ENCODE results near the gene ZNF772. TPM values are rescaled to one million over a fixed set of nuclear protein-coding genes. Genes with fewer than 3 reads are reported as not detected.

Gene ZNF772
- total RNA-seq, 1 experiment from 2014 or later = 1.2 TPM

- Histone ChIP-seq H3K36me3 (ENCODE audit: control insufficient read depth, insufficient read depth, low read length) (peaks cover 4% of the 10 kb centered on the region; the same call in 1 of the 2 replicates), H3K9me3 (no peaks in the 10 kb centered on the region; the same call in 1 of the 2 replicates)
- CTCF ChIA-PET = no interaction called here
Observed at GRCh38 chr19:57437931-57438330, 39.4 kb downstream of the ZNF772 start.

GRCh38 chr19:57436417-57436816 lies 40.9 kb downstream of the ZNF772 start:
- TSS peak; percentile 44 for BruUV-seq (replicated peaks)
- no peak for DNase-seq
- Mint-ChIP-seq H3K4me3 (ENCODE audit: unreplicated experiment) (peak overlapping the region; percentile 92), H3K9me3 (ENCODE audit: unreplicated experiment) (no peaks in the 10 kb centered on the region), H3K36me3 (ENCODE audit: insufficient read depth, unreplicated experiment) (peaks cover 28% of the 10 kb centered on the region), H3K27ac (ENCODE audit: unreplicated experiment) (peak overlapping the region; percentile 91), H3K4me1 (ENCODE audit: low read depth, unreplicated experiment) (peaks cover 19% of the 10 kb centered on the region), H3K27me3 (ENCODE audit: insufficient read depth, unreplicated experiment) (no peaks in the 10 kb centered on the region)
- no peaks in the 10 kb centered on the region for H3K9me3 ChIP-seq
- TF ChIP-seq, protein P1, sequence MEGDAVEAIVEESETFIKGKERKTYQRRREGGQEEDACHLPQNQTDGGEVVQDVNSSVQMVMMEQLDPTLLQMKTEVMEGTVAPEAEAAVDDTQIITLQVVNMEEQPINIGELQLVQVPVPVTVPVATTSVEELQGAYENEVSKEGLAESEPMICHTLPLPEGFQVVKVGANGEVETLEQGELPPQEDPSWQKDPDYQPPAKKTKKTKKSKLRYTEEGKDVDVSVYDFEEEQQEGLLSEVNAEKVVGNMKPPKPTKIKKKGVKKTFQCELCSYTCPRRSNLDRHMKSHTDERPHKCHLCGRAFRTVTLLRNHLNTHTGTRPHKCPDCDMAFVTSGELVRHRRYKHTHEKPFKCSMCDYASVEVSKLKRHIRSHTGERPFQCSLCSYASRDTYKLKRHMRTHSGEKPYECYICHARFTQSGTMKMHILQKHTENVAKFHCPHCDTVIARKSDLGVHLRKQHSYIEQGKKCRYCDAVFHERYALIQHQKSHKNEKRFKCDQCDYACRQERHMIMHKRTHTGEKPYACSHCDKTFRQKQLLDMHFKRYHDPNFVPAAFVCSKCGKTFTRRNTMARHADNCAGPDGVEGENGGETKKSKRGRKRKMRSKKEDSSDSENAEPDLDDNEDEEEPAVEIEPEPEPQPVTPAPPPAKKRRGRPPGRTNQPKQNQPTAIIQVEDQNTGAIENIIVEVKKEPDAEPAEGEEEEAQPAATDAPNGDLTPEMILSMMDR (IDR thresholded peaks at IDR 0.05; ENCODE audit: insufficient read depth in 1 of 2, low read depth in 1 of 2, low read length in 1 of 2, severe bottlenecking in 1 of 2, unreplicated experiment in 1 of 2) = no peak
- 0 out of 2 replicates have a peak, but pooled peaks cover 1% of the 10 kb centered on the region for H3K36me3 ChIP-seq (ENCODE audit: control insufficient read depth, insufficient read depth, low read length)
- H3K27me3 ChIP-seq (replicated peaks; ENCODE audit: control insufficient read depth, insufficient read depth, low read length) = no peaks in the 10 kb centered on the region
- peak overlapping the region; percentile 71 for H3K4me3 ChIP-seq (ENCODE audit: low read depth, low read length)
- intact Hi-C loops (cut with micrococcal nuclease; ENCODE audit: unreplicated experiment) = loop anchor here (5.0 kb wide), 1 partner anchor 154 kb away; the partner anchor contains the start of gene ZNF460
- ChIA-PET POLR2A (no interaction called here), CTCF (no interaction called here)
- peaks cover 9% of the 10 kb centered on the region; the same call in 1 of the 2 replicates for H3K4me1 ChIP-seq

More at GRCh38 chr19:57437931-57438330, 39.4 kb downstream of the ZNF772 start:
- no peak overlapping the region for H3K4me3 ChIP-seq (ENCODE audit: low read depth, low read length)
- Mint-ChIP-seq H3K36me3 (ENCODE audit: insufficient read depth, unreplicated experiment) (peaks cover 31% of the 10 kb centered on the region), H3K9me3 (ENCODE audit: unreplicated experiment) (peaks cover 7% of the 10 kb centered on the region), H3K27ac (ENCODE audit: unreplicated experiment) (no peak overlapping the region), H3K27me3 (ENCODE audit: insufficient read depth, unreplicated experiment) (no peaks in the 10 kb centered on the region), H3K4me3 (ENCODE audit: unreplicated experiment) (no peak overlapping the region), H3K4me1 (ENCODE audit: low read depth, unreplicated experiment) (peaks cover 19% of the 10 kb centered on the region)
- POLR2A ChIA-PET = no interaction called here
- DNase-seq = no peak
- intact Hi-C loops (cut with micrococcal nuclease; ENCODE audit: unreplicated experiment) = loop anchor here (5.0 kb wide), 1 partner anchor 156 kb away; the partner anchor contains the start of gene ZNF460
- no TSS peak for BruUV-seq (replicated peaks)
- no peaks in the 10 kb centered on the region for H3K27me3 ChIP-seq (replicated peaks; ENCODE audit: control insufficient read depth, insufficient read depth, low read length)
- peaks cover 9% of the 10 kb centered on the region; the same call in 1 of the 2 replicates for H3K4me1 ChIP-seq
- TF ChIP-seq, protein P1 (IDR thresholded peaks at IDR 0.05; ENCODE audit: insufficient read depth in 1 of 2, low read depth in 1 of 2, low read length in 1 of 2, severe bottlenecking in 1 of 2, unreplicated experiment in 1 of 2) = no peak

DNA sequence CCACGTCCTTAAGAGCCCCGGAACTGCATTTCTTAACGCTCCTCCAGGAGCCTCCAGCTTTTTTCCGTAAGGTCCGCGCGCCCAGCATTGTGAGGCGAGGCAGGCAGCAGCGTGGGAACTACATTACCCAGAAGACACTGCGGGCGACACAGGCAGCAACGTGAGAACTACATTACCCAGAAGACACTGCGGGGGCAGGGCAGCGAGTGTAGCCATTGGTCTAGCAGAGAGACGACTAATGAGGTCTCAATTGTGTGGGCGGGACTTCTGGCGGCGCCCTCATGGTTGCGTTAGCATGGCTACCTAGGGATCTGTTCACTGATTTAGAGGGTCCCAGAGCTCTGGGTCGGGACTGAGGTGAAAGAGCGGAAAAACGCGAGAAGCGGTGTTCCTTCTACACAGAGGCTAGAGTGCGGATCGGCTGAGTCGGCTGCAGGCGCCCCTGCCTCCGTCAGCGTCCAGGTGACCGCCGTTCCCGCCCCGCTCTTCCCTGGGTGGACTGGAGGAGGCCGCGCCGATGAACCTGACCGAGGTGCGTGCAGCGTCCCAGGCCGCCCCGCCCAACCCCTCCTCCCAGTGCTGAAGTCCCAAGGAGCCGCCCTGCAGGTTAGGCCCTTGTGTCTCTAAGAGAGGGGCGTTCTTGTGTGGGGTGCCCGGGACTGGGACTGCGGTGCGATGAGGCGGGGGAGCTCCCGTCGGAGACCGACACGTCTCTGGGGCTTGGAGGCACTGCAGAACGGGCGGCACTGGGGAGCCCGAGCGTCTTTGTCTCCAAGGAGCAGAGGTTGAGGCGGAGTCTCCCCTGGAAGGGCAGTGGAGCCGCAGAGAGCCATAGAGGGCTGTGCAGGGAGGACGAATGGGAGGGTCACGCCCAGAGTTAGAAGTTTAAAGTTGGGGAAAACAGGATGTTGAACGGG lies 42.0 kb downstream of the ZNF772 start, which contains the start of gene ZNF749:
TSS of gene ZNF749 (plus strand) at position 264 of the 917 bp plus-strand sequence. CDS start at position 518, 254 bp downstream.
- Histone ChIP-seq H3K4me1 (peaks cover 9% of the 10 kb centered on the region; the same call in 1 of the 2 replicates), H3K27me3 (replicated peaks; ENCODE audit: control insufficient read depth, insufficient read depth, low read length) (no peaks in the 10 kb centered on the region), H3K9me3 (no peaks in the 10 kb centered on the region), H3K36me3 (ENCODE audit: control insufficient read depth, insufficient read depth, low read length) (0 out of 2 replicates have a peak, but pooled peaks cover 1% of the 10 kb centered on the region), H3K4me3 (ENCODE audit: low read depth, low read length) (peak within 1 kb of the TSS; percentile 71)
- peak within 1 kb of the TSS; percentile 92 for H3K4me3 Mint-ChIP-seq (ENCODE audit: unreplicated experiment)
- TF ChIP-seq, protein P1 (IDR thresholded peaks at IDR 0.05; ENCODE audit: insufficient read depth in 1 of 2, low read depth in 1 of 2, low read length in 1 of 2, severe bottlenecking in 1 of 2, unreplicated experiment in 1 of 2) = no peak
- POLR2A ChIA-PET = interaction anchor here (0.6 kb wide), 1 partner anchor 159 kb away, joined by 3 read pairs; no protein-coding TSS in a partner anchor
- BruUV-seq (replicated peaks) = no TSS peak
- intact Hi-C loops (cut with micrococcal nuclease; ENCODE audit: unreplicated experiment) = loop anchor here (1.0 to 5.0 kb wide), 6 partner anchors 24 to 198 kb away; partner anchors contain the start of genes TRAPPC2B, ZNF17, ZNF211 and ZNF419
- peaks cover 19% of the 10 kb centered on the region for H3K4me1 Mint-ChIP-seq (ENCODE audit: low read depth, unreplicated experiment)
- no peaks in the 10 kb centered on the region for H3K9me3 Mint-ChIP-seq (ENCODE audit: unreplicated experiment)
- H3K27ac Mint-ChIP-seq (ENCODE audit: unreplicated experiment) = peak within 1 kb of the TSS; percentile 91
- H3K27me3 Mint-ChIP-seq (ENCODE audit: insufficient read depth, unreplicated experiment) = no peaks in the 10 kb centered on the region
- peak; percentile 98 to 99 for DNase-seq
- CTCF ChIA-PET = no interaction called here
- peaks cover 23% of the 10 kb centered on the region for H3K36me3 Mint-ChIP-seq (ENCODE audit: insufficient read depth, unreplicated experiment)
